ENCODE results near the gene KCNK4.

Gene KCNK4

GRCh38 chr11:64286801-64287159 is 4.3 kb upstream of the KCNK4 start:
- Histone ChIP-seq H3K4me2 (peak overlapping the region; percentile 94 to 100 (median 97)), H3K27me3 (peaks cover 27 to 32% (median 28%) of the 10 kb centered on the region in 11 experiments), H3K9me3 (replicated peaks in 1 of 11) (no peaks in the 10 kb centered on the region), H4K20me1 (peaks cover 0 to 40% (median 26%) of the 10 kb centered on the region in 11 experiments; a peak in 16 of 22 replicates), H3K27ac (no peak overlapping the region), H3K4me3 (no peak overlapping the region), H3K4me1 (peaks cover 27 to 37% (median 29%) of the 10 kb centered on the region in 10 experiments), H3K36me3 (peaks cover 0 to 15% (median 9%) of the 10 kb centered on the region in 11 experiments; a peak in 12 of 22 replicates), H3K9ac (peak overlapping the region in 3 of 11 experiments; percentile 13 to 89 (median 15); a peak in 6 of 22 replicates)
- no peak for TF ChIP-seq Cebpa-rat (IDR thresholded peaks at IDR 0.05)

- Histone ChIP-seq H3K27me3 (peaks cover 37 to 42% (median 38%) of the 10 kb centered on the region in 11 experiments), H3K4me1 (peaks cover 35 to 44% (median 38%) of the 10 kb centered on the region in 10 experiments)
- no peak for TF ChIP-seq Cebpa-rat (IDR thresholded peaks at IDR 0.05)
Measured at GRCh38 chr11:64287676-64288352, 3.3 kb upstream of the KCNK4 start.

GRCh38 chr11:64288353-64288750 is 2.8 kb upstream of the KCNK4 start:
- H3K27ac ChIP-seq = no peak overlapping the region
- H3K9me3 ChIP-seq (replicated peaks in 1 of 11) = no peaks in the 10 kb centered on the region
- H4K20me1 ChIP-seq = peaks cover 0 to 56% (median 41%) of the 10 kb centered on the region in 11 experiments; a peak in 17 of 22 replicates
- no peak overlapping the region for H3K4me2 ChIP-seq
- H3K4me3 ChIP-seq = no peak overlapping the region
- H3K4me1 ChIP-seq = peaks cover 31 to 40% (median 34%) of the 10 kb centered on the region in 10 experiments
- H3K36me3 ChIP-seq = no peaks in the 10 kb centered on the region
- no peak for TF ChIP-seq Cebpa-rat (IDR thresholded peaks at IDR 0.05)
- H3K9ac ChIP-seq = no peak overlapping the region
- peaks cover 43 to 48% (median 43%) of the 10 kb centered on the region in 11 experiments for H3K27me3 ChIP-seq

More at GRCh38 chr11:64287676-64288352, 3.3 kb upstream of the KCNK4 start:
- Histone ChIP-seq H3K4me2 (no peak overlapping the region), H3K9me3 (replicated peaks in 1 of 11) (no peaks in the 10 kb centered on the region), H4K20me1 (peaks cover 0 to 50% (median 36%) of the 10 kb centered on the region in 11 experiments; a peak in 17 of 22 replicates), H3K4me3 (no peak overlapping the region), H3K27ac (no peak overlapping the region), H3K36me3 (0 out of 22 replicates have a peak, but pooled peaks cover 0 to 5% (median 0%) of the 10 kb centered on the region in 11 experiments), H3K9ac (peak overlapping the region in 1 of 11 experiments; percentile 15; a peak in 1 of 22 replicates)

GRCh38 chr11:64289002-64289564 is 2.0 kb upstream of the KCNK4 start:
- Histone ChIP-seq H3K27me3 (peaks cover 50 to 55% (median 51%) of the 10 kb centered on the region in 11 experiments), H3K4me3 (no peak overlapping the region), H3K4me2 (no peak overlapping the region), H3K4me1 (peaks cover 24 to 33% (median 27%) of the 10 kb centered on the region in 10 experiments), H3K36me3 (no peaks in the 10 kb centered on the region), H4K20me1 (peaks cover 0 to 63% (median 45%) of the 10 kb centered on the region in 11 experiments; a peak in 17 of 22 replicates), H3K9me3 (replicated peaks in 1 of 11) (no peaks in the 10 kb centered on the region), H3K27ac (no peak overlapping the region), H3K9ac (no peak overlapping the region)
- no peak for TF ChIP-seq Cebpa-rat (IDR thresholded peaks at IDR 0.05)

GRCh38 chr11:64290352-64291261 is 495 bp upstream of the KCNK4 start:
- no peak for TF ChIP-seq Cebpa-rat (IDR thresholded peaks at IDR 0.05)
- Histone ChIP-seq H3K9me3 (replicated peaks in 1 of 11) (no peaks in the 10 kb centered on the region), H3K4me3 (no peak overlapping the region)

GRCh38 chr11:64291752-64292459 is 804 bp downstream of the KCNK4 start:
- Histone ChIP-seq H3K4me3 (peak overlapping the region; percentile 0 to 66 (median 48); a peak in 18 of 20 replicates), H3K36me3 (no peaks in the 10 kb centered on the region), H3K9me3 (replicated peaks in 1 of 11) (no peaks in the 10 kb centered on the region), H3K9ac (peak overlapping the region in 10 of 11 experiments; percentile 18 to 59 (median 32); a peak in 13 of 22 replicates), H3K4me1 (peaks cover 10 to 19% (median 14%) of the 10 kb centered on the region in 10 experiments), H4K20me1 (peaks cover 0 to 67% (median 47%) of the 10 kb centered on the region in 11 experiments; a peak in 17 of 22 replicates), H3K27ac (no peak overlapping the region), H3K4me2 (peak overlapping the region; percentile 61 to 95 (median 80)), H3K27me3 (peaks cover 78 to 83% (median 79%) of the 10 kb centered on the region in 11 experiments)
- no peak for TF ChIP-seq Cebpa-rat (IDR thresholded peaks at IDR 0.05)

More at GRCh38 chr11:64290352-64291261, 495 bp upstream of the KCNK4 start:
- Histone ChIP-seq H3K4me1 (peaks cover 21 to 30% (median 25%) of the 10 kb centered on the region in 10 experiments), H3K9ac (no peak overlapping the region), H4K20me1 (peaks cover 0 to 63% (median 45%) of the 10 kb centered on the region in 11 experiments; a peak in 17 of 22 replicates), H3K27ac (no peak overlapping the region), H3K27me3 (peaks cover 65 to 70% (median 66%) of the 10 kb centered on the region in 11 experiments), H3K36me3 (no peaks in the 10 kb centered on the region), H3K4me2 (no peak overlapping the region)

GRCh38 chr11:64292460-64293254 is 1.6 kb downstream of the KCNK4 start:
- Histone ChIP-seq H3K4me3 (peak overlapping the region; percentile 0 to 66 (median 48); a peak in 18 of 20 replicates), H4K20me1 (peaks cover 0 to 72% (median 48%) of the 10 kb centered on the region in 11 experiments; a peak in 17 of 22 replicates), H3K27me3 (peaks cover 86 to 91% (median 86%) of the 10 kb centered on the region in 11 experiments), H3K36me3 (no peaks in the 10 kb centered on the region), H3K9ac (peak overlapping the region in 10 of 11 experiments; percentile 18 to 59 (median 32); a peak in 13 of 22 replicates), H3K4me2 (peak overlapping the region; percentile 61 to 95 (median 80)), H3K27ac (no peak overlapping the region), H3K9me3 (replicated peaks in 1 of 11) (no peaks in the 10 kb centered on the region), H3K4me1 (peaks cover 9 to 17% (median 13%) of the 10 kb centered on the region in 10 experiments)
- no peak for TF ChIP-seq Cebpa-rat (IDR thresholded peaks at IDR 0.05)
